Endothelial cell of umbilical vein (primary cell): ENCODE measurements around the gene TECTA. TPM values are rescaled to one million over a fixed set of nuclear protein-coding genes. Genes with fewer than 3 reads are reported as not detected.

Source experiments
- BruUV-seq: library from RNA; stranded (reverse); fragments of 400-500 nt; replicated peaks from 2 replicates; lab custom pipeline; 2021; lab: Mats Ljungman, UMichigan
- CTCF ChIA-PET: fragments of 300-600, 350-600 bp; sonication (Branson Sonifier 250); formaldehyde crosslinking; loops from one replicate; lab custom pipeline; 2021; ENCODE audit warnings: antibody characterized with exemption, inconsistent platforms; lab: Charles Lee
- POLR2A ChIA-PET: fragments of 300-600, 350-600 bp; sonication (Branson Sonifier 250); formaldehyde crosslinking; loops from one replicate; lab custom pipeline; 2021; ENCODE audit warnings: antibody characterized with exemption, inconsistent platforms; lab: Charles Lee
- DNase-seq: peaks from one replicate; pipeline ENCODE4 v3.0.0-alpha.2; 2011; ENCODE audit warnings: low read depth, low spot score
- FAIRE-seq: peaks from 2 replicates; lab custom pipeline; 2011; peaks lifted over from hg19 to GRCh38; lab: Jason Lieb, UNC
- H2AFZ ChIP-seq: 2 replicates; pipeline ENCODE4 v1.6.0; 2012; ENCODE audit warnings: low read depth, low read length, control low read depth, inconsistent platforms
- H3K27ac ChIP-seq: 2 replicates; pipeline ENCODE4 v1.5.1; 2011; ENCODE audit warnings: low read depth, mild to moderate bottlenecking, control low read depth, low read length, moderate library complexity; ENCODE audit not compliant: insufficient read depth
- H3K27me3 ChIP-seq, 2 experiments: 2 replicates each; pipeline versions ENCODE4 v1.6.0 to v1.6.1; 2011; ENCODE audit warnings: low read length in 2 of 2, mixed read lengths in 1 of 2; ENCODE audit not compliant: control insufficient read depth in 2 of 2, insufficient read depth in 2 of 2
- H3K36me3 ChIP-seq, 2 experiments: 2 replicates in 1 of 2; 3 replicates in 1 of 2; pipeline ENCODE4 v1.5.1; 2011; ENCODE audit warnings: low read length in 2 of 2, mild to moderate bottlenecking in 1 of 2, moderate library complexity in 1 of 2; ENCODE audit not compliant: control insufficient read depth in 2 of 2, insufficient read depth in 2 of 2; ENCODE audit errors: extremely low read depth in 1 of 2
- H3K4me1 ChIP-seq: 3 replicates; pipeline ENCODE4 v1.5.1; 2011; ENCODE audit warnings: mild to moderate bottlenecking, low read length; ENCODE audit not compliant: control insufficient read depth, insufficient read depth; ENCODE audit errors: extremely low read depth
- H3K4me2 ChIP-seq: 2 replicates; pipeline ENCODE4 v1.6.1; 2011; ENCODE audit warnings: low read length, control low read depth, mixed read lengths; ENCODE audit not compliant: insufficient read depth
- H3K4me3 ChIP-seq, 3 experiments: fragments of 200-600 bp in 1 of 3; sonication (generic), shearing (Covaris generic) in 1 of 3; replicated peaks in 1 of 3; 2 replicates each; pipeline ENCODE4 v1.5.1; 2011 to 2016; ENCODE audit warnings: control low read depth in 3 of 3, low read length in 3 of 3, mild to moderate bottlenecking in 2 of 3, inconsistent platforms in 1 of 3, low read depth in 1 of 3, moderate library complexity in 1 of 3; ENCODE audit not compliant: insufficient read depth in 1 of 3
- H3K79me2 ChIP-seq: 2 replicates; pipeline ENCODE4 v1.6.0; 2012; ENCODE audit warnings: low read length, inconsistent platforms; ENCODE audit not compliant: control insufficient read depth, insufficient read depth
- H3K9ac ChIP-seq: replicated peaks from 2 replicates; pipeline ENCODE3; 2011; ENCODE audit warnings: low read length, control low read depth; ENCODE audit not compliant: insufficient read depth; ENCODE audit errors: extremely low read depth
- H3K9me1 ChIP-seq: replicated peaks from 3 replicates; pipeline ENCODE4 v1.6.0; 2011; ENCODE audit warnings: mild to moderate bottlenecking, low read length; ENCODE audit not compliant: control insufficient read depth, insufficient read depth; ENCODE audit errors: extremely low read depth
- H3K9me3 ChIP-seq: replicated peaks from 2 replicates; pipeline ENCODE4 v1.5.1; 2012; ENCODE audit warnings: low read length, inconsistent platforms; ENCODE audit not compliant: control insufficient read depth, insufficient read depth
- H4K20me1 ChIP-seq: replicated peaks from 2 replicates; pipeline ENCODE3; 2011; ENCODE audit warnings: mild to moderate bottlenecking, low read length; ENCODE audit not compliant: control insufficient read depth, insufficient read depth; ENCODE audit errors: extremely low read depth
- CTCF ChIP-seq, 2 donors: IDR thresholded peaks; 1 replicate in 1 of 2; 2 replicates in 1 of 2; pipeline ENCODE4 v1.5.1; 2011; ENCODE audit warnings: low read length in 2 of 2, mild to moderate bottlenecking in 2 of 2, moderate library complexity in 2 of 2, control low read depth in 1 of 2, inconsistent platforms in 1 of 2, low read depth in 1 of 2; ENCODE audit not compliant: insufficient read depth in 1 of 2; ENCODE audit errors: extremely low read depth in 1 of 2
- EZH2 ChIP-seq: IDR thresholded peaks from 2 replicates; pipeline ENCODE4 v1.6.1; 2012; ENCODE audit warnings: borderline replicate concordance, low read depth, mild to moderate bottlenecking, moderate library complexity, low read length, inconsistent platforms; ENCODE audit not compliant: severe bottlenecking
- FOS ChIP-seq: IDR thresholded peaks from 2 replicates; pipeline ENCODE4 v1.6.1; 2011; ENCODE audit warnings: mild to moderate bottlenecking, low read length, moderate library complexity, borderline replicate concordance; ENCODE audit not compliant: insufficient read depth
- GATA2 ChIP-seq: IDR thresholded peaks from 2 replicates; pipeline ENCODE4 v1.7.0; 2011; ENCODE audit warnings: low read depth, mild to moderate bottlenecking, moderate library complexity, mixed read lengths, low read length; ENCODE audit not compliant: insufficient read length, insufficient read depth
- JUN ChIP-seq: IDR thresholded peaks from 2 replicates; pipeline ENCODE4 v1.6.1; 2011; ENCODE audit warnings: borderline replicate concordance, low read depth; ENCODE audit not compliant: insufficient read length, insufficient read depth
- MAX ChIP-seq: IDR thresholded peaks from 2 replicates; pipeline ENCODE4 v1.6.1; 2011; ENCODE audit not compliant: insufficient read depth, insufficient read length
- MYC ChIP-seq: IDR thresholded peaks from one replicate; pipeline ENCODE4 v1.6.1; 2011; ENCODE audit warnings: mild to moderate bottlenecking, low read depth, low read length
- POLR2A ChIP-seq: IDR thresholded peaks from 2 replicates; pipeline ENCODE4 v1.6.1; 2012; ENCODE audit warnings: low read depth, mild to moderate bottlenecking, control low read depth, low read length
- POLR2AphosphoS5 ChIP-seq: IDR thresholded peaks from 2 replicates; pipeline ENCODE4 v1.6.1; 2012; ENCODE audit warnings: low read depth, mild to moderate bottlenecking, control low read depth, low read length, moderate library complexity; ENCODE audit not compliant: insufficient read depth
- dilution Hi-C: fragments of 300-500 bp; cut with MboI; formaldehyde crosslinking; loops from one replicate; pipeline ENCODE4 v1.15.0; 2019; ENCODE audit warnings: low sequenced_read_pairs; ENCODE audit not compliant: extremely low pct_ligation_motif_present
- intact Hi-C: fragments of 100-400 bp; cut with micrococcal nuclease; formaldehyde crosslinking; loops from one replicate; pipeline ENCODE4 v1.10.0; 2022
- polyA plus RNA-seq, 4 experiments: library from polyadenylated mRNA; depleted of rRNA in 3 of 4; stranded (reverse) in 3 of 4; unstranded in 1 of 4; fragments of >200 nt; gene quantifications; 2 replicates each; pipeline versions ENCODE4 v1.2.1 to v1.2.3, GENCODE V29; 2011 to 2012; ENCODE audit warnings: missing spikeins in 1 of 4
- total RNA-seq: library from RNA; stranded (reverse); gene quantifications from 2 replicates; pipeline ENCODE4 v1.2.3, GENCODE V29; 2021

The TECTA gene
- total and polyA plus RNA-seq, 2 donors (not counting 3 experiments of a cell fraction or from before 2014, with no cell fraction given) = 0.44 to 0.69 TPM

GRCh38 chr11:121161349-121161917, 60.4 kb downstream of the TECTA start:
- no peaks in the 10 kb centered on the region for H3K27me3 ChIP-seq
- no peaks in the 10 kb centered on the region for H3K9me3 ChIP-seq
- CTCF ChIA-PET = no interaction called here
- intact Hi-C loops (no loop called here), dilution Hi-C loops (no loop called here)
- H3K36me3 ChIP-seq = no peaks in the 10 kb centered on the region
- H3K79me2 ChIP-seq = no peaks in the 10 kb centered on the region
- H3K4me2 ChIP-seq = no peak overlapping the region
- no peak for FAIRE-seq
- no peak overlapping the region for H3K9ac ChIP-seq
- no TSS peak for BruUV-seq
- H3K4me3 ChIP-seq = no peak overlapping the region
- POLR2A ChIA-PET = no interaction called here
- TF ChIP-seq MAX (no peak), MYC (no peak), CTCF (IDR thresholded peaks at IDR 0.05; ENCODE audit: extremely low read depth in 1 of 2, insufficient read depth in 1 of 2, low read depth in 1 of 2, low read length in 2 of 2) (no peak), POLR2A (no peak), GATA2 (no peak), POLR2AphosphoS5 (no peak), FOS (no peak), EZH2 (no peak), JUN (no peak)
- H4K20me1 ChIP-seq = no peaks in the 10 kb centered on the region
- H3K27ac ChIP-seq = no peak overlapping the region
- no peaks in the 10 kb centered on the region for H3K9me1 ChIP-seq
- no peak overlapping the region for H2AFZ ChIP-seq
- H3K4me1 ChIP-seq = no peaks in the 10 kb centered on the region
- no peak for DNase-seq
